PC-9 (cell line): ENCODE data around the gene UST.

ENCODE experiments used
- CTCF ChIP-seq: fragments of 200-600 bp; sonication (generic); conservative IDR thresholded peaks from 2 replicates; pipeline ENCODE4 v1.6.1; 2017; ENCODE audit warnings: mixed run types, antibody characterized with exemption, mild to moderate bottlenecking, moderate library complexity
- EZH2 ChIP-seq: fragments of 200-600 bp; sonication (generic); IDR thresholded peaks from 2 replicates; pipeline ENCODE4 v1.8.0; 2017; ENCODE audit warnings: antibody characterized with exemption, low read depth

- TF ChIP-seq CTCF (no peak), EZH2 (no peak)
These were observed 329.0 kb downstream of the UST start for GRCh38 chr6:149075616-149076354.
